NCI-H1092 treated with DMSO at 0.1 percent for 48 hours (cell line): ENCODE measurements around the gene CASP2.

Experiments used
- DNase-seq: peaks from one replicate; lab custom pipeline; 2025; lab: John Stamatoyannopoulos, UW

Gene CASP2

GRCh38 chr7:143287935-143288826 is at the start of gene CASP2:
Gene CASP2 (plus strand): TSS chr7:143288351. CDS start chr7:143288456, 105 bp downstream.
- peak; percentile 97 for DNase-seq

GRCh38 chr7:143239813-143240212 is 48.3 kb upstream of the CASP2 start:
- DNase-seq, result no peak

GRCh38 chr7:143240291-143241168 is 47.6 kb upstream of the CASP2 start:
- DNase-seq, result peak; percentile 60

- no peak for DNase-seq
These were observed 45.8 kb upstream of the CASP2 start for GRCh38 chr7:143242306-143242705.

GRCh38 chr7:143243111-143243510 is 45.0 kb upstream of the CASP2 start:
- no peak for DNase-seq

GRCh38 chr7:143243614-143244013 is 44.5 kb upstream of the CASP2 start:
- no peak for DNase-seq

GRCh38 chr7:143244321-143244720 is 43.8 kb upstream of the CASP2 start:
- DNase-seq, result no peak

- no peak for DNase-seq
These were observed 43.0 kb upstream of the CASP2 start for GRCh38 chr7:143245123-143245522.

GRCh38 chr7:143247372-143247771 is 40.8 kb upstream of the CASP2 start:
- no peak for DNase-seq

- no peak for DNase-seq
These were observed 39.3 kb upstream of the CASP2 start for GRCh38 chr7:143248761-143249354.

- no peak for DNase-seq
These were observed 38.0 kb upstream of the CASP2 start for GRCh38 chr7:143250199-143250598.

GRCh38 chr7:143250822-143251221 is 37.3 kb upstream of the CASP2 start:
- DNase-seq, result no peak

- DNase-seq, result no peak
These were observed 36.1 kb upstream of the CASP2 start for GRCh38 chr7:143252006-143252405.

- no peak for DNase-seq
These were observed 32.6 kb upstream of the CASP2 start for GRCh38 chr7:143255564-143255963.

GRCh38 chr7:143256325-143256724 is 31.8 kb upstream of the CASP2 start:
- no peak for DNase-seq

- DNase-seq, result no peak
These were observed 31.2 kb upstream of the CASP2 start for GRCh38 chr7:143256932-143257331.

GRCh38 chr7:143257501-143257900 is 30.6 kb upstream of the CASP2 start:
- DNase-seq, result no peak

GRCh38 chr7:143258831-143259230 is 29.3 kb upstream of the CASP2 start:
- DNase-seq, result no peak

GRCh38 chr7:143259765-143260164 is 28.4 kb upstream of the CASP2 start:
- no peak for DNase-seq

GRCh38 chr7:143261901-143262300 is 26.2 kb upstream of the CASP2 start:
- DNase-seq, result no peak

GRCh38 chr7:143263266-143264195 is 24.6 kb upstream of the CASP2 start, which contains the start of gene GSTK1:
Gene GSTK1 (plus strand): TSS chr7:143263441. CDS start chr7:143263514, 73 bp downstream.
- peak; percentile 70 for DNase-seq
